ENCODE data around the gene ARL8B. TPM values are rescaled to one million over a fixed set of nuclear protein-coding genes. Genes with fewer than 3 reads are reported as not detected.
A peak's percentile ranks its signal among the peaks of the same experiment; 100 is the strongest.

Gene ARL8B
- total and polyA plus RNA-seq, 9 of the 15 experiments (the other 6 are each of a cell fraction or from before 2014, with no cell fraction given), result 28.5 to 99.4 (median 77.2) TPM

- TF ChIP-seq ZBTB26 (CRISPR knock-in tag; IDR thresholded peaks at IDR 0.05) (0 out of 2 replicates have a peak, but pooled peaks have one; percentile 19), SRF (CRISPR knock-in tag; IDR thresholded peaks at IDR 0.05) (no peak; a peak in 1 of 4 replicates), LCOR (CRISPR knock-in tag; IDR thresholded peaks at IDR 0.05) (peak; percentile 76), ADNP (tag; IDR thresholded peaks at IDR 0.05) (no peak), SREBF2 (CRISPR knock-in tag; IDR thresholded peaks at IDR 0.05) (no peak), KLF1 (tag; IDR thresholded peaks at IDR 0.05) (0 out of 2 replicates have a peak, but pooled peaks have one; percentile 35), ZBTB17 (CRISPR knock-in tag; IDR thresholded peaks at IDR 0.05) (no peak), DNMT1 (IDR thresholded peaks at IDR 0.05) (no peak), CBX2 (IDR thresholded peaks at IDR 0.05; ENCODE audit: insufficient read depth, low read length, poor library complexity, severe bottlenecking) (no peak), ZNF436 (CRISPR knock-in tag; IDR thresholded peaks at IDR 0.05) (no peak), ZFPM2 (CRISPR knock-in tag; IDR thresholded peaks at IDR 0.05) (no peak), ZBTB43 (CRISPR knock-in tag; IDR thresholded peaks at IDR 0.05) (no peak), TAF1 (IDR thresholded peaks at IDR 0.05; ENCODE audit: control insufficient read depth, extremely low read depth, insufficient read depth, low read length, severe bottlenecking) (peak; percentile 74), AFF1 (IDR thresholded peaks at IDR 0.05; ENCODE audit: low read depth in 1 of 2, partially characterized antibody in 2 of 2) (peak; percentile 74 to 87), YY1 (IDR thresholded peaks at IDR 0.05; ENCODE audit: borderline replicate concordance in 1 of 3, control insufficient read depth in 1 of 3, extremely low read depth in 1 of 3, insufficient read depth in 3 of 3, insufficient read length in 1 of 3, insufficient replicate concordance in 2 of 3, low read depth in 1 of 3, low read length in 2 of 3) (peak in 2 of 3 experiments; percentile 33 to 61), RBM22 (IDR thresholded peaks at IDR 0.05; ENCODE audit: low read depth, low read length, poor library complexity, severe bottlenecking) (peak; percentile 96), ZBTB12 (CRISPR knock-in tag; IDR thresholded peaks at IDR 0.05) (peak; percentile 62)
These were observed 65.2 kb downstream of the ARL8B start, which contains the start of gene EDEM1 (continued) for GRCh38 chr3:5187156-5187919.

Measured in K562 (cell line).